Lower lobe of right lung (tissue), 2 donors: ENCODE data around the gene KRT16. TPM values are rescaled to one million over a fixed set of nuclear protein-coding genes. Genes with fewer than 3 reads are reported as not detected.
A peak's percentile ranks its signal among the peaks of the same experiment; 100 is the strongest.

Experiments
- ATAC-seq, 2 donors: fragments of 200-7000 bp; cut with Tn5 transposase; one replicate each; pipeline ENCODE4 v1.9.1; 2020 to 2022; ENCODE audit warnings: mild to moderate bottlenecking in 2 of 2, moderate library complexity in 2 of 2
- DNase-seq: peaks from one replicate; pipeline ENCODE4 v3.0.0-alpha.2; 2020
- H3K27ac ChIP-seq: fragments of 200-600 bp; one replicate; pipeline ENCODE4 v1.8.0; 2022
- H3K27me3 ChIP-seq: fragments of 200-600 bp; one replicate; pipeline ENCODE4 v1.8.0; 2022; ENCODE audit warnings: low read depth
- H3K36me3 ChIP-seq: fragments of 200-600 bp; one replicate; pipeline ENCODE4 v1.8.0; 2022; ENCODE audit warnings: mild to moderate bottlenecking
- H3K4me1 ChIP-seq: fragments of 200-600 bp; one replicate; pipeline ENCODE4 v1.8.0; 2022
- H3K4me3 ChIP-seq: fragments of 200-600 bp; one replicate; pipeline ENCODE4 v1.8.0; 2022; ENCODE audit warnings: mild to moderate bottlenecking
- H3K9me3 ChIP-seq: fragments of 200-600 bp; one replicate; pipeline ENCODE4 v1.8.0; 2022
- CTCF ChIP-seq: fragments of 200-600 bp; IDR thresholded peaks from one replicate; pipeline ENCODE4 v1.8.0; 2022; ENCODE audit warnings: antibody characterized with exemption, mild to moderate bottlenecking
- intact Hi-C: fragments of 100-400 bp; cut with DNase I; formaldehyde crosslinking; loops from one replicate; pipeline ENCODE4 v1.11.0; 2022
- total RNA-seq: library from RNA; stranded (reverse); fragmentation: NEBNext Ultra II Directional; extraction: Animal tissue kit (Norgen Biotek cat#: 25700); gene quantifications from one replicate; pipeline ENCODE4 v1.2.1, GENCODE V29; 2021
- donor health status: DM: no; HTN: yes; CAD: no; lungs with severe emphysema.

Gene KRT16
- total RNA-seq, 1 donor from 2014 or later, result not detected

GRCh38 chr17:41657176-41657754 is 44.7 kb upstream of the KRT16 start:
- peaks cover 18% of the 10 kb centered on the region for H3K4me1 ChIP-seq
- intact Hi-C loops, result no loop called here
- H3K9me3 ChIP-seq, result no peaks in the 10 kb centered on the region
- ATAC-seq, result no peak
- H3K36me3 ChIP-seq, result no peaks in the 10 kb centered on the region
- no peaks in the 10 kb centered on the region for H3K27me3 ChIP-seq
- H3K27ac ChIP-seq, result peak overlapping the region; percentile 88
- DNase-seq, result no peak
- H3K4me3 ChIP-seq, result no peak overlapping the region
- TF ChIP-seq CTCF, result no peak

- no peaks in the 10 kb centered on the region for H3K9me3 ChIP-seq
- no peak overlapping the region for H3K4me3 ChIP-seq
- H3K27me3 ChIP-seq, result no peaks in the 10 kb centered on the region
- peak overlapping the region; percentile 88 for H3K27ac ChIP-seq
- H3K36me3 ChIP-seq, result no peaks in the 10 kb centered on the region
- no peak for TF ChIP-seq CTCF
- DNase-seq (no peak), ATAC-seq (no peak)
- intact Hi-C loops, result no loop called here
- H3K4me1 ChIP-seq, result peaks cover 19% of the 10 kb centered on the region
Measured at GRCh38 chr17:41656249-41657023, 43.9 kb upstream of the KRT16 start.

- peak overlapping the region; percentile 88 for H3K27ac ChIP-seq
- peaks cover 26% of the 10 kb centered on the region for H3K4me1 ChIP-seq
- H3K4me3 ChIP-seq, result no peak overlapping the region
Measured at GRCh38 chr17:41655611-41656111, 43.1 kb upstream of the KRT16 start.

GRCh38 chr17:41654678-41655607 is 42.4 kb upstream of the KRT16 start:
- H3K4me1 ChIP-seq, result peaks cover 28% of the 10 kb centered on the region
- H3K27me3 ChIP-seq, result no peaks in the 10 kb centered on the region
- no peak overlapping the region for H3K4me3 ChIP-seq
- peak overlapping the region; percentile 88 for H3K27ac ChIP-seq
- TF ChIP-seq CTCF, result no peak
- no peaks in the 10 kb centered on the region for H3K36me3 ChIP-seq
- intact Hi-C loops, result no loop called here
- ATAC-seq (peak in 1 of 2 donors; percentile 11), DNase-seq (no peak)
- no peaks in the 10 kb centered on the region for H3K9me3 ChIP-seq

More at GRCh38 chr17:41655611-41656111, 43.1 kb upstream of the KRT16 start:
- peak; percentile 92 for DNase-seq
- TF ChIP-seq CTCF, result no peak
- ATAC-seq, result peak; percentile 78 to 85
- intact Hi-C loops, result no loop called here
- H3K27me3 ChIP-seq, result no peaks in the 10 kb centered on the region
- H3K9me3 ChIP-seq, result no peaks in the 10 kb centered on the region
- no peaks in the 10 kb centered on the region for H3K36me3 ChIP-seq
